GM12878 (cell line): ENCODE results near the gene RBPMS2. TPM values are rescaled to one million over a fixed set of nuclear protein-coding genes. Genes with fewer than 3 reads are reported as not detected.
"Not testable (repeated sequence)": the region's sequence is repeated elsewhere in the genome, so short reads cannot be mapped to it uniquely, and the experiment has no call there.

Experiments used
- ATAC-seq: fragments of 200-7000 bp; cut with Tn5 transposase; 3 replicates; pipeline ENCODE4 v1.9.1; 2020; ENCODE audit warnings: mild to moderate bottlenecking, moderate library complexity
- BruUV-seq: library from RNA; stranded (reverse); fragments of 400-500 nt; replicated peaks from 2 replicates; lab custom pipeline; 2021; lab: Mats Ljungman, UMichigan
- CTCF ChIA-PET: fragments of 300-600 bp; sonication (Branson Sonifier 250); formaldehyde crosslinking; extraction: SDS; loops from one replicate; lab custom pipeline; 2021; ENCODE audit warnings: inconsistent platforms; lab: Yijun Ruan, JAX
- POLR2A ChIA-PET: fragments of 350-600 bp; formaldehyde crosslinking; extraction: SDS; loops from one replicate; lab custom pipeline; 2021; ENCODE audit warnings: inconsistent platforms; lab: Charles Lee
- RAD21 ChIA-PET: fragments of 300-600 bp; sonication (Branson Sonifier 250); formaldehyde crosslinking; loops from one replicate; lab custom pipeline; 2023; ENCODE audit warnings: antibody characterized with exemption; ENCODE audit not compliant: unreplicated experiment; lab: Charles Lee
- SMC1A ChIA-PET: fragments of 300-600 bp; sonication (Branson Sonifier 250); formaldehyde crosslinking; loops from one replicate; lab custom pipeline; 2023; ENCODE audit not compliant: unreplicated experiment, uncharacterized antibody; lab: Charles Lee
- DNase-seq: peaks from one replicate; pipeline ENCODE4 v3.0.0-alpha.2; 2011; ENCODE audit warnings: low read depth, low spot score
- FAIRE-seq: peaks from 3 replicates; lab custom pipeline; 2011; peaks lifted over from hg19 to GRCh38; lab: Jason Lieb, UNC
- H2AFZ ChIP-seq: 2 replicates; pipeline ENCODE4 v1.6.0; 2011; ENCODE audit warnings: low read depth, low read length, control low read depth; ENCODE audit not compliant: control insufficient read depth
- H3K27ac ChIP-seq: 2 replicates; pipeline ENCODE4 v1.5.1; 2011; ENCODE audit warnings: control low read depth; ENCODE audit not compliant: control insufficient read depth, insufficient read depth
- H3K27me3 ChIP-seq, 2 experiments: replicated peaks in 1 of 2; 2 replicates each; pipeline versions ENCODE4 v1.6.0 to v1.6.1; 2011; ENCODE audit warnings: low read length in 1 of 2; ENCODE audit not compliant: control insufficient read depth in 2 of 2, insufficient read depth in 2 of 2
- H3K36me3 ChIP-seq, 2 experiments: 2 replicates each; pipeline ENCODE4 v1.5.1; 2011; ENCODE audit warnings: low read length in 1 of 2; ENCODE audit not compliant: control insufficient read depth in 2 of 2, insufficient read depth in 2 of 2
- H3K4me1 ChIP-seq: 2 replicates; pipeline ENCODE4 v1.6.1; 2011; ENCODE audit warnings: mild to moderate bottlenecking, low read length, moderate library complexity, mixed read lengths; ENCODE audit not compliant: control insufficient read depth, insufficient read depth
- H3K4me2 ChIP-seq: 2 replicates; pipeline ENCODE4 v1.6.0; 2011; ENCODE audit warnings: control low read depth; ENCODE audit not compliant: control insufficient read depth, insufficient read depth
- H3K4me3 ChIP-seq: fragments of 200-600 bp; sonication (generic); 2 replicates; pipeline ENCODE4 v1.5.1; 2016
- H3K79me2 ChIP-seq: 2 replicates; pipeline ENCODE4 v1.6.0; 2011; ENCODE audit warnings: low read length; ENCODE audit not compliant: control insufficient read depth, insufficient read depth
- H3K9ac ChIP-seq: 2 replicates; pipeline ENCODE4 v1.8.0; 2011; ENCODE audit warnings: low read length, control low read depth, mixed read lengths; ENCODE audit not compliant: control insufficient read depth, insufficient read depth
- H3K9me3 ChIP-seq: replicated peaks from 3 replicates; pipeline ENCODE4 v1.5.1; 2011; ENCODE audit warnings: mild to moderate bottlenecking, low read length; ENCODE audit not compliant: control insufficient read depth, insufficient read depth
- H4K20me1 ChIP-seq: 2 replicates; pipeline ENCODE4 v1.6.0; 2011; ENCODE audit not compliant: control insufficient read depth, insufficient read depth
- WGBS: methylation state at CpG from one replicate; pipeline ENCODE4 v1.1.6; 2016; ENCODE audit warnings: low lambda C conversion rate; ENCODE audit not compliant: insufficient replicate concordance, insufficient coverage; ENCODE audit errors: missing lambda C conversion rate; 5-methylcytosine and 5-hydroxymethylcytosine counted together
- in situ Hi-C: fragments of 300-500 bp; cut with MboI; formaldehyde crosslinking; loops from 9 replicates; pipeline ENCODE4 v1.14.3; 2018; ENCODE audit warnings: mixed read lengths
- intact Hi-C: fragments of 100-400 bp; cut with micrococcal nuclease; formaldehyde crosslinking; loops from one replicate; pipeline ENCODE4 v1.14.2; 2022; ENCODE audit not compliant: unreplicated experiment
- polyA plus RNA-seq, 11 experiments: library from polyadenylated mRNA; depleted of rRNA in 4 of 11; unstranded in 6 of 11; stranded (reverse) in 5 of 11; fragments of >200 nt; fragmentation: Nextera tagmentation in 4 of 11; fragmentation: Illumina TruSeq in 1 of 11; extraction: Ambion mirVana in 4 of 11; extraction: Trizol in 1 of 11; gene quantifications; 1 replicate in 1 of 11; 2 replicates in 10 of 11; pipeline versions ENCODE4 v1.2.1 to v1.2.3, GENCODE V29; 2011 to 2016; ENCODE audit warnings: inconsistent platforms in 2 of 11, missing spikeins in 2 of 11, low read depth in 1 of 11
- total RNA-seq, 4 experiments: library from RNA; depleted of rRNA in 3 of 4; stranded (reverse); fragments of >200 nt in 3 of 4; fragmentation: Illumina TruSeq in 1 of 4; extraction: Trizol in 1 of 4; gene quantifications; 2 replicates each; pipeline versions ENCODE4 v1.2.1 to v1.2.3, GENCODE V29; 2013 to 2021

RBPMS2 gene
- total and polyA plus RNA-seq, 10 of the 15 experiments (the other 5 are each of a cell fraction or from before 2014, with no cell fraction given), result 0.06 to 0.31 (median 0.19) TPM; not detected in 3

GRCh38 chr15:64795921-64796320, 20.5 kb upstream of the RBPMS2 start:
- ChIA-PET RAD21 (interaction anchor here (1.1 kb wide), 1 partner anchor 15 kb away, joined by 3 read pairs; no protein-coding TSS in a partner anchor), SMC1A (interaction anchor here (0.7 to 0.9 kb wide), 2 partner anchors 42 to 110 kb away, joined by 3 to 4 read pairs; no protein-coding TSS in a partner anchor), CTCF (interaction anchor here (1.5 to 2.4 kb wide), 2 partner anchors 14 to 56 kb away, joined by 4 to 9 read pairs; no protein-coding TSS in a partner anchor), POLR2A (interaction anchor here (0.7 kb wide), 1 partner anchor 1368 kb away, joined by 3 read pairs; no protein-coding TSS in a partner anchor)
- FAIRE-seq, H3K4me2 ChIP-seq, H4K20me1 ChIP-seq, DNase-seq, H3K27me3 ChIP-seq, BruUV-seq, H3K9me3 ChIP-seq, ATAC-seq, H3K4me1 ChIP-seq, H2AFZ ChIP-seq, intact Hi-C loops, H3K27ac ChIP-seq, H3K79me2 ChIP-seq, H3K36me3 ChIP-seq, H3K4me3 ChIP-seq, in situ Hi-C loops, H3K9ac ChIP-seq: not testable (repeated sequence)
- WGBS, result 44% methylated on average over 9 of the region's 9 CpGs

- H3K27me3 ChIP-seq, H3K79me2 ChIP-seq, H3K4me1 ChIP-seq, H3K9ac ChIP-seq, POLR2A ChIA-PET, H3K4me3 ChIP-seq, H4K20me1 ChIP-seq, BruUV-seq, FAIRE-seq, H3K9me3 ChIP-seq, H3K4me2 ChIP-seq, H3K27ac ChIP-seq, intact Hi-C loops, H2AFZ ChIP-seq, ATAC-seq, H3K36me3 ChIP-seq, DNase-seq, in situ Hi-C loops: not testable (repeated sequence)
- CTCF ChIA-PET, result interaction anchor here (0.7 to 2.4 kb wide), 4 partner anchors 11 to 615 kb away, joined by 3 to 9 read pairs (median 4); no protein-coding TSS in a partner anchor
- SMC1A ChIA-PET, result interaction anchor here (0.7 to 0.9 kb wide), 2 partner anchors 43 to 109 kb away, joined by 3 to 4 read pairs; no protein-coding TSS in a partner anchor
- WGBS, result 83% methylated on average over 7 of the region's 7 CpGs
- RAD21 ChIA-PET, result interaction anchor here (1.1 kb wide), 1 partner anchor 16 kb away, joined by 3 read pairs; no protein-coding TSS in a partner anchor
Observed at GRCh38 chr15:64795299-64795698, 19.9 kb upstream of the RBPMS2 start.
